Measurements from ENCODE around the gene TP53I3. TPM values are rescaled to one million over a fixed set of nuclear protein-coding genes. Genes with fewer than 3 reads are reported as not detected.
"Not testable (repeated sequence)": the region's sequence is repeated elsewhere in the genome, so short reads cannot be mapped to it uniquely, and the experiment has no call there.

TP53I3 gene
- polyA plus RNA-seq, 4 donors = 48.1 to 53.1 (median 50.7) TPM

GRCh38 chr2:24101992-24102391 is 17.4 kb upstream of the TP53I3 start:
- no peak for DNase-seq (ENCODE audit: low read depth in 4 of 4, low spot score in 3 of 4)

DNA sequence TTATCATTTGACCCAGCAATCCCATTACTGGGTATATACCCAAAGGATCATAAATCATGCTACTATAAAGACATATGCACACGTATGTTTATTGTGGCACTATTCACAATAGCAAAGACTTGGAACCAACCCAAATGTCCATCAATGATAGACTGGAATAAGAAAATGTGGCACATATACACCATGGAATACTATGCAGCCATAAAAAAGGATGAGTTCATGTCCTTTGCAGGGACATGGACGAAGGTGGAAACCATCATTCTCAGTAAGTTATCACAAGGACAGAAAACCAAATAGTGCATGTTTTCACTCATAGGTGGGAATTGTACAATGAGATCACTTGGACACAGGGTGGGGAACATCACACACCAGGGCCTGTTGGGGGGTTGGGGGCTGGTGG is 16.1 kb upstream of the TP53I3 start:
- not testable (repeated sequence) for DNase-seq (ENCODE audit: low read depth in 4 of 4, low spot score in 3 of 4)

- DNase-seq (ENCODE audit: low read depth in 4 of 4, low spot score in 3 of 4) = not testable (repeated sequence)
Measured at GRCh38 chr2:24095171-24095677, 10.6 kb upstream of the TP53I3 start.

DNA sequence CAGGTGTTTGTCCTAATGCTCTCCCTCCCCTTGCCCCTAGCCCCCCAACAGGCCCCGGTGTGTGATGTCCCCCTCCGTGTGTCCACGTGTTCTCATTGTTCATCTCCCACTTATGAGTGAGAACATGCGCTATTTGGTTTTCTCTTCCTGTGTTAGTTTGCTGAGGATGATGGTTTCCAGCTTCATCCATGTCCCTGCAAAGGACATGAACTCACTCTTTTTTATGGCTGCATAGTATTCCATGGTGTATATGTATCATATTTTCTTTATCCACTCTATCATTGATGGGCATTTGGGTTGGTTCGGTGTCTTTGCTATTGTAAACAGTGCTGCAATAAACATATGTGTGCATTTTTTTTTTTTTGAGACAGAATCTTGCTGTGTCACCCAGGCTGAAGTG is 8.6 kb upstream of the TP53I3 start:
- not testable (repeated sequence) for DNase-seq (ENCODE audit: low read depth in 4 of 4, low spot score in 3 of 4)

DNA sequence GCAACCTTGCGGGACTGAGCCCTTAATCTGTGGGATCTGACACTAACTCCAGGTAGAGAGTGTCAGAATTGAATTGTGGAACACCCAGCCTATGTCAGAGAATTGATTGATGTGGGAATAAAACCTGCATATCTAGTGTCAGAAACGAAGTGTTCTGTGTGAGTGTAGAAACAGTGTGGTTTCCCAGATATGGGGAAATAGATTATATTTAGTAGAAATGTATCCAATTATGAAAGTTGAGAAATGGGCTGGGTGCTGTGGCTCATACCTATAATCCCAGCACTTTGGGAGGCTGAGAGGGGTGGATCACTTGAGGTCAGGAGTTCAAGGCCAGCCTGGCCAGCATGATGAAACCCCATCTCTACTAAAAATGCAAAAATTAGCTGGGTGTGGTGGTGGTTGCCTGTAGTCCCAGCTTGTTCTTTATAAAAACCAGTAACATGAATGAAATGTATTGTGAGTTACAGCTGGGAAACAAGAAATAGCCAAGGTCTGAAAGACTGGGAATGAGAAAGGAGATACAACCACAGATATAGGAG is 4.3 kb upstream of the TP53I3 start:
- no peak for DNase-seq (ENCODE audit: low read depth in 4 of 4, low spot score in 3 of 4)

DNA sequence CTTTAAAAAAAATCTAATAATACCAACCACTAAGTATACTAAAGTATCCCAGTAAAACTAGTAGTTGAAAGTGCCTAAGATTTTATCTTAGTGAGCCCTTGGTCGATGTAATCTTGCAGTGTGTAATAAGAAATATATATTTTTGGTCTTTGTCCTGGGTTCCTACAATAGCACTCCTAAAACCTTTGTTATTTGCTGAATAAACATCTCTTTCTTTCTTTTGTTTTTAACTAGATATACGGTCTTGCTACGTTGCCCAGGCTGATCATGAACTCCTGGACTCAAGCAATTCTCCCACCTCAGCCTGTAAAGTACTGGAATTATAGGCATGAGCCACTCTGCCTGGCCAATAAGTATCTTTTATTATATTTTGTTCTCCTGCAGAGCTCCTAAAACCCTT is 2.4 kb upstream of the TP53I3 start:
- DNase-seq (ENCODE audit: low read depth in 4 of 4, low spot score in 3 of 4) = no peak

GRCh38 chr2:24086241-24086640 is 1.6 kb upstream of the TP53I3 start:
- no peak for DNase-seq (ENCODE audit: low read depth in 4 of 4, low spot score in 3 of 4)

DNA sequence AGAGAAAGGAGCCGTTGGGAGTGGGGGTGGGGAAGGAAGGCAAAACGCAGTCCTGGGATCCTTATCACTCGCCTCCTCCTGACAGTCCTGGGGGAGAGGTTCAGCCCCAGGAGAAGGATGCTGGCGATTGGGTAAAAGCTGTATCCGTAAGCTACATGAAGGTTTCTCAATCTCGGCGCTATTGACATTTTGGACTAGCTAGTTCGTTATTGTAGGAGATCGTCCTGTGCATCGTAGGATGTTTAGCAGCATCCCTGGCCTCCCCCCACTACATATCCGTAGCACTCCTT is 511 bp upstream of the TP53I3 start:
- no peak for DNase-seq (ENCODE audit: low read depth in 4 of 4, low spot score in 3 of 4)

DNA sequence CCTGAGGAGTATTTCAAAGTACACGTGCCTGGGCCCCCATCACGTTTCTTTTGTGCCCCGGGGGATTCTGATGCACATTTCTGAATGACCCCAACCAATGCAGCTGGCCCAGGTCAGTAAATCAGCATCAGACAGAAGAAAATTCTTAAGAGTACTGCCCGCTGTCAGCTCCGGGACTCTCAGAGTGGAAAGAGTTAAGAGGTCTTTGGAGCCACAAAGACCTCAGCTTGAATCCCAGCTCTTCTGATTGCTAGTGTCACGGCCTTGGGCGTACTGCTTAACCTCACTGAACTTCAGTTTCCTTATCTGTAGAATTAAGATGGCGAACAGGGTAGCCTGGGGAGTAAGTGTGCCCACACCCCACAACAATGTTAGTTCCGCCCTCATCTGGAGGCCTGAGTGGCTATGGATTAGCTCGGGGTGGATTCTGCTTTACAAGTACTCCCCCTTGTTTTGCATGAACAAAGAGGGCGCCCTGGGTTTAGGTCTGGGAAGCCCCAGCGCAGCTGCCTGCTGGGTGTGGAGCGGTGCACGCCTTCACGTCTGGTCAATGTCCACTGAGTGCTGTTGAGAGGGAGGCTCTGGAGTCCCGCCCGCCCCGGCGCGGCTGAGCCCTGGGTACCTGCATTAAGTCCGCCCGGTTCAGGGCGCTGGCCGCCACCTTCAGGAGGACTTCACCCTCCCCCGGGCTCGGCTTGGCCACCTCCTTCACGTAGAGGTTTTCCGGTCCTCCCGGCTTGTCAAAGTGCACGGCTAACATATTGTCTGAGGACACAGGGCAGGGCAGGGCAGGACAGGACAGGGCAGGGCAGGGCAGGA is 858 bp downstream of the TP53I3 start:
- DNase-seq (ENCODE audit: low read depth in 4 of 4, low spot score in 3 of 4) = peak; percentile 59 to 69 (median 61)

DNA sequence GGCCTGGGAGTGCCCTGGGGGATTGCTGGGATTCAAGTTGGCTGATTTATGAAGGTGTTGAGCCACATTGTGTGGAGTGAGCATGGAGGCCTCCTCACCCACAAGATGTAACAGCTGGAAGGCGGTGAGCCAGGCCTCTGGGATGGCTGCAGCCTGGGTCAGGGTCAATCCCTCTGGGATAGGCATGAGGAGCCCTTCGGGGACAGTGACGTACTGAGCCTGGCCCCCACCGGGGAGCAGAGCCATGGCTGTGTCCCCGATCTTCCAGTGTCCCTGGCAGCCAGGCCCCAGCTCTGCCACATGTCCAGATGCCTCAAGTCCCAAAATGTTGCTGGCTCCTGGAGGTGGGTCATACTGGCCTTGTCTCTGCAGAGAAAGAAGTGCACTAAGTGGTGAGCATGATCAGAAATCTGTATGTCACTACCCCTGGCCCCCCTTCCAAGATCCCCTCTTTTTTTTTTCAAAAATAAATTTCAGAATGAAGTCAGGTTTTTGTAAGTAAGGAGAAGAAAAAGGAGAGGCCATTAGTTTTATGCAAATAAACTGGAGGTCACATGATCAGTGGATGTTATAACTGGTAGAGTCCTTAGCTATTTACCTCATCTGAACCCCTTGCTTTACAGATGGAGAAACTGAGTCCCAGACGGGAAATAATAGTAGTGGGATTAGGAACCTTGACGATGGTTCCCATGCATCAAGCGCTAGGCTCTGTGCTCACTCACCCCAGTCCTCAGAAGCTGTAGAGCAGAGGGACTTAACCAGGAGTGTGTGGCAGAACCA is 1.7 kb downstream of the TP53I3 start:
- no peak for DNase-seq (ENCODE audit: low read depth in 4 of 4, low spot score in 3 of 4)

DNA sequence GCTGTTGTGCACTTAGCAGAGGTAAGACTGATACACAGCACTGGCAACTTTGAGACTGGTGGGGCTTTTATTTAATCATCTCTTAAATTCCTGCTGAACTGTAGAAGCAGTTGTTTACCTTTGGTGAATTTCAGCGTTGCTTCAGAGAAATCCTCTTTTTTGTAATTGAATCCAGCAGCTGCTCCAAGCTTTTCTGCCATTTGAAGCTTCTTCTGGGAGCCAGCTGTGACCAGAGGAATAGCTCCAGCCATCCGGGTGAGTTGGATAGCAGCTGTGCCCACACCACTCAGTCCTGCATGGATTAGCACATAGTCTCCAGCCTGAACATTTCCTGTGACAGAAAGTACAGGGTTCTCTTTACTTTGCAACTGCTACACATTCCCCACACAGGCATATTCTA is 3.9 kb downstream of the TP53I3 start:
- no peak for DNase-seq (ENCODE audit: low read depth in 4 of 4, low spot score in 3 of 4)

- no peak for DNase-seq (ENCODE audit: low read depth in 4 of 4, low spot score in 3 of 4)
Measured at GRCh38 chr2:24077879-24078278, 6.8 kb downstream of the TP53I3 start.

GRCh38 chr2:24077535-24077877 is 7.1 kb downstream of the TP53I3 start:
- no peak for DNase-seq (ENCODE audit: low read depth in 4 of 4, low spot score in 3 of 4)

- DNase-seq (ENCODE audit: low read depth in 4 of 4, low spot score in 3 of 4) = peak in 1 of 4 donors; percentile 20
Measured at GRCh38 chr2:24076849-24077534, 7.6 kb downstream of the TP53I3 start.

GRCh38 chr2:24075915-24076848 is 8.5 kb downstream of the TP53I3 start, which contains the start of gene SF3B6:
Gene SF3B6, minus strand, starts transcription at chr2:24076326. Its CDS starts 97 bp downstream, at chr2:24076229.
- DNase-seq (ENCODE audit: low read depth in 4 of 4, low spot score in 3 of 4) = peak; percentile 97 to 98 (median 98)

DNA sequence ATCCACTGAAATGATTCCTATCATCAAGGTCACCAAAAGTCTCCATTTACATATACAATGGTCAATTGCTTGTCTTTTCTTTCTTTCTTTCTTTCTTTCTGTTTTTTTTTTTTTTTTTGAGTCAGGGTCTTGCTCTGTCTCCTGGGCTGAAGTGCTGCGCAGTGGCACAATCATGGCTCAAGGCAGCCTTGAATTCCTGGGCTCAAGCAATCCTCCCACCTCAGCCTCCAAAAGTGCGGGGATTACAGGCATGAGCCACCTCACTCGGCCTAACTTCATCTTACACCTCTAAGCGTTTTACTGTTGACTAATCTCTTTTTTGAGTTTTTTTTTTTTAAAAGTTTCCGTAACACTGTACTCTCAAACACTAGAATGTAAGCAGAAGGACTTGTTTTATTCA is 9.4 kb downstream of the TP53I3 start:
- DNase-seq (ENCODE audit: low read depth in 4 of 4, low spot score in 3 of 4) = no peak

DNA sequence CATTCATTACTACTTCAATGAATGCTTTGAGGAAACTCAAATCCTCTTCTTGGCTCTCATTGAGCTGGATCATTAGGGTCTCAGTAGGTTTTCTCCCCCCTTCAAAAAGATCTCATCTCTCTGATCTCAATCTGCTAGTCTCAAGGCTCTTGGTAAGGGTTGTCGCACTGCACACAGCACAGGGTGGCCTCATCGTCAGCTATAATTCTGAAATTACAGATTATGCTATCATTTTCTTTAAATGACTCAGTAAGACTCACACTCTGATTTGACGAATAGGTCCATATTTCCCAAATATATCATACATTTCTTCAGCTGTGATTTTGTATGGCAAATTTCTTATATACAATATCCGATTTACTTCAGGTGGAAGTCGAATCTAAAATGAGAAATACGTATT is 10.8 kb downstream of the TP53I3 start:
- no peak for DNase-seq (ENCODE audit: low read depth in 4 of 4, low spot score in 3 of 4)

DNA sequence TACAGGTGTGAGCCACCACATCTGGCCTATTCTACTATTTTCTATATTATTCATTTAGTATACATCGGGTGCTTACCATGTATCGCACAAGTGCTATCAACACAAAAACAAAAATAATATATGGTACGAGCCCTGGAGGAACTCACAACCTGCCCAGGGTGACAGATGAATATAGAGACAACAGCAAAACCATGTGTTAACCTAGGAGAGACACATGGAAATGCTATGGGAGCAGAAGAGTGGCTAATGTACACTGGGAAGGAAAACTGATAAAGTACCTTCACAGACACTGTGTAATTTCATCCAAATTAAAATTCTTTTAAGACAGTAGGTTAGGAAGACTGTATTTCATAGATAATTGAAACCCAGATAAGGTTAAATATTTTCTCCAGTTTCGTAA is 12.4 kb downstream of the TP53I3 start:
- DNase-seq (ENCODE audit: low read depth in 4 of 4, low spot score in 3 of 4) = no peak

DNA sequence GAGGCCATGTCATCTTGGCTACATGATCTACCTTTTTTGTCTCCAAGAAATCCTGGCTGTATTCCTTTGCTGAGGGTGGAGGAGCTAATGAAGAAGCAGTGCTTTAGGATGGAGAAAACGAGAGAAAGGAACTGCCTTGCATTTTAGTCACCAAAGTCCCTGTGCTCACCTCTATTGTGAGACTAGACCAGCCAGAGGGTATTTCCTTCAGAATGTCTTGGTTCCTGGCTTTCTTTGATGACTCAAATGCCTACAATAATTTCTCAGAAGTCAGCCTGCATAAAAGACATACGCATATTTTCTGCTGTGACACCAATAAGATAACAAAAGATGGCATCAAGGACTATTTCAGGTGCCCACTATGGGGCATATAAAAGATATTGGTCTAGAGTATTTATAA is 19.3 kb downstream of the TP53I3 start:
- DNase-seq (ENCODE audit: low read depth in 4 of 4, low spot score in 3 of 4) = no peak
